Spleen (tissue), 7 donors: Measurements from ENCODE around the gene PGAM1.

Source experiments
- CTCF ChIP-seq, 11 experiments: fragments of 200-600 bp in 7 of 11; fragments of 450-650 bp in 4 of 11; sonication (generic) in 4 of 11; IDR thresholded peaks in 8 of 11; conservative IDR thresholded peaks in 3 of 11; 1 replicate in 7 of 11; 2 replicates in 4 of 11; pipeline versions ENCODE4 v1.4.0 to v1.8.0; 2016 to 2021; ENCODE audit warnings: antibody characterized with exemption in 11 of 11, inconsistent platforms in 4 of 11, mild to moderate bottlenecking in 1 of 11
- POLR2A ChIP-seq, 3 donors: fragments of 450-650 bp; IDR thresholded peaks; one replicate each; pipeline ENCODE4 v1.5.1; 2017; ENCODE audit warnings: antibody characterized with exemption in 3 of 3, mild to moderate bottlenecking in 1 of 3
- POLR2AphosphoS5 ChIP-seq, 3 donors: sonication (generic); formaldehyde crosslinking; IDR thresholded peaks; one replicate each; pipeline ENCODE4 v1.5.1; 2017; ENCODE audit warnings: antibody characterized with exemption in 3 of 3
- donor health status: DM: no; HTN: no; CAD: no; lungs with moderate emphysema.
- donor health status: DM: no; HTN: no; CAD: no.
- donor health status: DM: no; HTN: no; CAD: no.

GRCh38 chr10:97385565-97385964 is 40.4 kb upstream of the PGAM1 start:
- TF ChIP-seq CTCF (IDR thresholded peaks at IDR 0.05 in 8 of 11, conservative IDR thresholded peaks at IDR 0.05 in 3 of 11), result no peak
- TF ChIP-seq POLR2A (IDR thresholded peaks at IDR 0.05), result no peak
- TF ChIP-seq POLR2AphosphoS5 (IDR thresholded peaks at IDR 0.05), result no peak
